Nephron (organoid): Measurements from ENCODE around the gene KCNQ1.

Source experiments
- H3K27ac Mint-ChIP-seq, 3 experiments: 2 replicates each; pipeline ENCODE4 v1.8.0; 2020; ENCODE audit warnings: mixed read lengths in 3 of 3, mild to moderate bottlenecking in 2 of 3, moderate library complexity in 1 of 3
- H3K27me3 Mint-ChIP-seq: 2 replicates; pipeline ENCODE4 v1.8.0; 2021; ENCODE audit warnings: low read depth, mild to moderate bottlenecking, moderate library complexity, mixed read lengths
- H3K36me3 Mint-ChIP-seq: 2 replicates; pipeline ENCODE4 v1.8.0; 2020; ENCODE audit warnings: low read depth, mixed read lengths
- H3K4me1 Mint-ChIP-seq: 2 replicates; pipeline ENCODE4 v1.8.0; 2020; ENCODE audit warnings: mixed read lengths
- H3K4me3 Mint-ChIP-seq, 3 experiments: 2 replicates each; pipeline ENCODE4 v1.8.0; 2020; ENCODE audit warnings: mild to moderate bottlenecking in 3 of 3, mixed read lengths in 3 of 3, moderate library complexity in 2 of 3
- H3K9me3 Mint-ChIP-seq: 2 replicates; pipeline ENCODE4 v1.8.0; 2020; ENCODE audit warnings: mixed read lengths
- CTCF ChIP-seq, 3 experiments: fragments of 200-600 bp; sonication (generic); IDR thresholded peaks; one replicate each; pipeline ENCODE4 v1.5.0; 2021; ENCODE audit warnings: antibody characterized with exemption in 3 of 3; ENCODE audit not compliant: unreplicated experiment in 3 of 3

The KCNQ1 gene

GRCh38 chr11:2768471-2769408 is 323.9 kb downstream of the KCNQ1 start:
- TF ChIP-seq CTCF (IDR thresholded peaks at IDR 0.05; ENCODE audit: unreplicated experiment in 3 of 3) = no peak
- H3K36me3 Mint-ChIP-seq = no peaks in the 10 kb centered on the region
- no peak overlapping the region for H3K27ac Mint-ChIP-seq
- peaks cover 12% of the 10 kb centered on the region for H3K9me3 Mint-ChIP-seq
- H3K4me3 Mint-ChIP-seq = no peak overlapping the region
- H3K27me3 Mint-ChIP-seq = peaks cover 10% of the 10 kb centered on the region
- peaks cover 30% of the 10 kb centered on the region for H3K4me1 Mint-ChIP-seq

GRCh38 chr11:2769409-2770095 is 324.7 kb downstream of the KCNQ1 start:
- H3K9me3 Mint-ChIP-seq = peaks cover 12% of the 10 kb centered on the region
- no peak for TF ChIP-seq CTCF (IDR thresholded peaks at IDR 0.05; ENCODE audit: unreplicated experiment in 3 of 3)

GRCh38 chr11:2770096-2770751 is 325.4 kb downstream of the KCNQ1 start:
- peak overlapping the region in 1 of 3 experiments; percentile 15 for H3K27ac Mint-ChIP-seq
- no peak for TF ChIP-seq CTCF (IDR thresholded peaks at IDR 0.05; ENCODE audit: unreplicated experiment in 3 of 3)
- H3K4me1 Mint-ChIP-seq = peaks cover 15% of the 10 kb centered on the region
- H3K36me3 Mint-ChIP-seq = no peaks in the 10 kb centered on the region
- peaks cover 12% of the 10 kb centered on the region for H3K27me3 Mint-ChIP-seq
- H3K4me3 Mint-ChIP-seq = no peak overlapping the region
- peaks cover 12% of the 10 kb centered on the region for H3K9me3 Mint-ChIP-seq

More at GRCh38 chr11:2769409-2770095, 324.7 kb downstream of the KCNQ1 start:
- H3K4me3 Mint-ChIP-seq = no peak overlapping the region
- no peaks in the 10 kb centered on the region for H3K36me3 Mint-ChIP-seq
- H3K27me3 Mint-ChIP-seq = peaks cover 12% of the 10 kb centered on the region
- H3K4me1 Mint-ChIP-seq = peaks cover 22% of the 10 kb centered on the region
- no peak overlapping the region for H3K27ac Mint-ChIP-seq

- Mint-ChIP-seq H3K27me3 (peaks cover 12% of the 10 kb centered on the region), H3K36me3 (no peaks in the 10 kb centered on the region), H3K4me1 (peaks cover 10% of the 10 kb centered on the region), H3K27ac (no peak overlapping the region), H3K4me3 (no peak overlapping the region), H3K9me3 (peaks cover 11% of the 10 kb centered on the region)
- TF ChIP-seq CTCF (IDR thresholded peaks at IDR 0.05; ENCODE audit: unreplicated experiment in 3 of 3) = no peak
Measured at GRCh38 chr11:2770761-2771301, 326.0 kb downstream of the KCNQ1 start.

GRCh38 chr11:2771758-2772466 is 327.1 kb downstream of the KCNQ1 start:
- H3K27ac Mint-ChIP-seq = peak overlapping the region in 2 of 3 experiments; percentile 7 to 33
- H3K4me1 Mint-ChIP-seq = peaks cover 10% of the 10 kb centered on the region

More at GRCh38 chr11:2771758-2772466, 327.1 kb downstream of the KCNQ1 start:
- no peaks in the 10 kb centered on the region for H3K36me3 Mint-ChIP-seq
- no peak overlapping the region for H3K4me3 Mint-ChIP-seq
- no peak for TF ChIP-seq CTCF (IDR thresholded peaks at IDR 0.05; ENCODE audit: unreplicated experiment in 3 of 3)
- peaks cover 8% of the 10 kb centered on the region for H3K27me3 Mint-ChIP-seq
- peaks cover 4% of the 10 kb centered on the region for H3K9me3 Mint-ChIP-seq
